Panc1 (cell line): ENCODE data around the gene PITRM1. TPM values are rescaled to one million over a fixed set of nuclear protein-coding genes. Genes with fewer than 3 reads are reported as not detected.

Experiments
- ATAC-seq: fragments of 200-7000 bp; cut with Tn5 transposase; 2 replicates; pipeline ENCODE4 v1.9.1; 2020; ENCODE audit warnings: mild to moderate bottlenecking, moderate library complexity
- BruUV-seq: library from RNA; stranded (reverse); fragments of 400-500 nt; replicated peaks from 2 replicates; lab custom pipeline; 2021; lab: Mats Ljungman, UMichigan
- CTCF ChIA-PET: fragments of 300-600 bp; sonication (Branson Sonifier 250); formaldehyde crosslinking; loops from one replicate; lab custom pipeline; 2022; ENCODE audit warnings: antibody characterized with exemption; lab: Charles Lee
- POLR2A ChIA-PET: fragments of 300-600 bp; sonication (Branson Sonifier 250); formaldehyde crosslinking; loops from one replicate; lab custom pipeline; 2022; ENCODE audit warnings: antibody characterized with exemption; lab: Charles Lee
- DNase-seq: peaks from one replicate; pipeline ENCODE4 v3.0.0-alpha.2; 2010; ENCODE audit warnings: low read depth, low spot score
- H3K27ac ChIP-seq: 2 replicates; pipeline ENCODE4 v1.5.1; 2011; ENCODE audit warnings: mild to moderate bottlenecking, low read length, inconsistent platforms
- H3K27me3 ChIP-seq: fragments of 200-500 bp; sonication (Bioruptor generic); 2 replicates; pipeline ENCODE4 v1.6.0; 2014; ENCODE audit warnings: low read length, inconsistent platforms; ENCODE audit not compliant: control insufficient read depth, insufficient read depth
- H3K36me3 ChIP-seq: fragments of 200-500 bp; sonication (Bioruptor generic); 2 replicates; pipeline ENCODE4 v1.5.1; 2014; ENCODE audit warnings: inconsistent platforms, mild to moderate bottlenecking, low read length, moderate library complexity; ENCODE audit not compliant: control insufficient read depth, insufficient read depth
- H3K4me1 ChIP-seq: 2 replicates; pipeline ENCODE4 v1.5.1; 2011; ENCODE audit warnings: inconsistent platforms, mild to moderate bottlenecking, low read length, moderate library complexity; ENCODE audit not compliant: control insufficient read depth, insufficient read depth
- H3K4me3 ChIP-seq, 2 experiments: 2 replicates each; pipeline ENCODE4 v1.5.1; 2011 to 2012; ENCODE audit warnings: low read depth in 2 of 2, low read length in 2 of 2, mild to moderate bottlenecking in 2 of 2, inconsistent platforms in 1 of 2, moderate library complexity in 1 of 2
- H3K9me3 ChIP-seq: fragments of 200-500 bp; sonication (Bioruptor generic); 2 replicates; pipeline ENCODE4 v1.5.1; 2014; ENCODE audit warnings: low read depth, mild to moderate bottlenecking, inconsistent platforms, low read length, moderate library complexity; ENCODE audit not compliant: control insufficient read depth, insufficient read depth
- POLR2AphosphoS5 ChIP-seq: IDR thresholded peaks from 2 replicates; pipeline ENCODE4 v1.6.1; 2012; ENCODE audit warnings: mild to moderate bottlenecking, low read depth, low read length, moderate library complexity
- SIN3A ChIP-seq: IDR thresholded peaks from 2 replicates; pipeline ENCODE4 v1.6.1; 2012; ENCODE audit warnings: low read depth, mild to moderate bottlenecking, low read length, moderate library complexity, borderline replicate concordance; ENCODE audit not compliant: insufficient read depth
- TCF7L2 ChIP-seq: IDR thresholded peaks from 2 replicates; pipeline ENCODE4 v1.6.1; 2011; ENCODE audit warnings: mild to moderate bottlenecking, low read depth, low read length, inconsistent platforms
- in situ Hi-C: cut with HindIII; loops from 2 replicates; pipeline ENCODE4 v1.10.0; 2016; ENCODE audit warnings: low sequenced_read_pairs, low pct_unique_long_range_greater_than_20kb
- intact Hi-C: fragments of 100-400 bp; cut with micrococcal nuclease; formaldehyde crosslinking; loops from one replicate; pipeline ENCODE4 v1.10.0; 2022; ENCODE audit not compliant: unreplicated experiment
- total RNA-seq: library from RNA; stranded (reverse); gene quantifications from one replicate; pipeline ENCODE4 v1.2.1, GENCODE V29; 2021; ENCODE audit not compliant: unreplicated experiment
- TF ChIP-seq, protein P1 (sequence below): fragments of 450-650 bp; IDR thresholded peaks from 2 replicates; pipeline ENCODE4 v1.5.1; 2017; ENCODE audit warnings: mild to moderate bottlenecking
- TF ChIP-seq, protein P2 (sequence below), 2 experiments: IDR thresholded peaks; 2 replicates each; pipeline ENCODE4 v1.6.1; 2011 to 2012; ENCODE audit warnings: low read depth in 2 of 2, control low read depth in 1 of 2, low read length in 1 of 2, mild to moderate bottlenecking in 1 of 2, moderate library complexity in 1 of 2; ENCODE audit not compliant: insufficient read depth in 1 of 2

PITRM1 gene
- total RNA-seq, 1 experiment from 2014 or later: 63.5 TPM

DNA sequence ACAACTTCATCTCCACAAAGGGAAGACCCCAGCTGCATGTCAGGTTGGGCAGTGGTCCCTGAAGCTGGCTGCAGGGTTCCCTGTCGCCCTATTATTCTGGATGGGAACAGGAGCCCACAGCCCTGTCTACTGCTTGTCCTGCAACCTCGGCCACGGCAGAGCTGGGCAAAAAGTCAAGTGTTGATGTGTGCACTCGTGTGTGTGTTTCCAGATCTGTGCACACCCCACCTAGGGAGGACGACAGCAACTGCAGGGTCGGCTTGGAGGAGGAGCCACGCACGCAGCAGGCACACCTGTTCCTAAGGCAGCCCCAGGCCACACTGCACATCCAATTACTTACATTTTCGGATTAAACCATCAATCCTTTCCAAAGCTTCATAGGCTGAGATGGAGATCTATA, 23.6 kb downstream of the PITRM1 start:
- intact Hi-C loops: no loop called here
- DNase-seq: no peak
- BruUV-seq: no TSS peak
- TF ChIP-seq, protein P1, sequence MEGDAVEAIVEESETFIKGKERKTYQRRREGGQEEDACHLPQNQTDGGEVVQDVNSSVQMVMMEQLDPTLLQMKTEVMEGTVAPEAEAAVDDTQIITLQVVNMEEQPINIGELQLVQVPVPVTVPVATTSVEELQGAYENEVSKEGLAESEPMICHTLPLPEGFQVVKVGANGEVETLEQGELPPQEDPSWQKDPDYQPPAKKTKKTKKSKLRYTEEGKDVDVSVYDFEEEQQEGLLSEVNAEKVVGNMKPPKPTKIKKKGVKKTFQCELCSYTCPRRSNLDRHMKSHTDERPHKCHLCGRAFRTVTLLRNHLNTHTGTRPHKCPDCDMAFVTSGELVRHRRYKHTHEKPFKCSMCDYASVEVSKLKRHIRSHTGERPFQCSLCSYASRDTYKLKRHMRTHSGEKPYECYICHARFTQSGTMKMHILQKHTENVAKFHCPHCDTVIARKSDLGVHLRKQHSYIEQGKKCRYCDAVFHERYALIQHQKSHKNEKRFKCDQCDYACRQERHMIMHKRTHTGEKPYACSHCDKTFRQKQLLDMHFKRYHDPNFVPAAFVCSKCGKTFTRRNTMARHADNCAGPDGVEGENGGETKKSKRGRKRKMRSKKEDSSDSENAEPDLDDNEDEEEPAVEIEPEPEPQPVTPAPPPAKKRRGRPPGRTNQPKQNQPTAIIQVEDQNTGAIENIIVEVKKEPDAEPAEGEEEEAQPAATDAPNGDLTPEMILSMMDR: no peak
- TF ChIP-seq POLR2AphosphoS5: no peak
- TF ChIP-seq, protein P2, sequence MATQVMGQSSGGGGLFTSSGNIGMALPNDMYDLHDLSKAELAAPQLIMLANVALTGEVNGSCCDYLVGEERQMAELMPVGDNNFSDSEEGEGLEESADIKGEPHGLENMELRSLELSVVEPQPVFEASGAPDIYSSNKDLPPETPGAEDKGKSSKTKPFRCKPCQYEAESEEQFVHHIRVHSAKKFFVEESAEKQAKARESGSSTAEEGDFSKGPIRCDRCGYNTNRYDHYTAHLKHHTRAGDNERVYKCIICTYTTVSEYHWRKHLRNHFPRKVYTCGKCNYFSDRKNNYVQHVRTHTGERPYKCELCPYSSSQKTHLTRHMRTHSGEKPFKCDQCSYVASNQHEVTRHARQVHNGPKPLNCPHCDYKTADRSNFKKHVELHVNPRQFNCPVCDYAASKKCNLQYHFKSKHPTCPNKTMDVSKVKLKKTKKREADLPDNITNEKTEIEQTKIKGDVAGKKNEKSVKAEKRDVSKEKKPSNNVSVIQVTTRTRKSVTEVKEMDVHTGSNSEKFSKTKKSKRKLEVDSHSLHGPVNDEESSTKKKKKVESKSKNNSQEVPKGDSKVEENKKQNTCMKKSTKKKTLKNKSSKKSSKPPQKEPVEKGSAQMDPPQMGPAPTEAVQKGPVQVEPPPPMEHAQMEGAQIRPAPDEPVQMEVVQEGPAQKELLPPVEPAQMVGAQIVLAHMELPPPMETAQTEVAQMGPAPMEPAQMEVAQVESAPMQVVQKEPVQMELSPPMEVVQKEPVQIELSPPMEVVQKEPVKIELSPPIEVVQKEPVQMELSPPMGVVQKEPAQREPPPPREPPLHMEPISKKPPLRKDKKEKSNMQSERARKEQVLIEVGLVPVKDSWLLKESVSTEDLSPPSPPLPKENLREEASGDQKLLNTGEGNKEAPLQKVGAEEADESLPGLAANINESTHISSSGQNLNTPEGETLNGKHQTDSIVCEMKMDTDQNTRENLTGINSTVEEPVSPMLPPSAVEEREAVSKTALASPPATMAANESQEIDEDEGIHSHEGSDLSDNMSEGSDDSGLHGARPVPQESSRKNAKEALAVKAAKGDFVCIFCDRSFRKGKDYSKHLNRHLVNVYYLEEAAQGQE (IDR thresholded peaks at IDR 0.05; ENCODE audit: insufficient read depth in 1 of 2, low read depth in 2 of 2, low read length in 1 of 2): no peak
- no peak for TF ChIP-seq SIN3A
- TF ChIP-seq TCF7L2: no peak
- H3K9me3 ChIP-seq: no peaks in the 10 kb centered on the region
- no peak overlapping the region for H3K27ac ChIP-seq
- in situ Hi-C loops: no loop called here
- H3K27me3 ChIP-seq: no peaks in the 10 kb centered on the region
- ATAC-seq: no peak
- no peak overlapping the region for H3K4me3 ChIP-seq
- ChIA-PET CTCF (no interaction called here), POLR2A (no interaction called here)
- no peaks in the 10 kb centered on the region for H3K4me1 ChIP-seq
- H3K36me3 ChIP-seq: peaks cover 4% of the 10 kb centered on the region

DNA sequence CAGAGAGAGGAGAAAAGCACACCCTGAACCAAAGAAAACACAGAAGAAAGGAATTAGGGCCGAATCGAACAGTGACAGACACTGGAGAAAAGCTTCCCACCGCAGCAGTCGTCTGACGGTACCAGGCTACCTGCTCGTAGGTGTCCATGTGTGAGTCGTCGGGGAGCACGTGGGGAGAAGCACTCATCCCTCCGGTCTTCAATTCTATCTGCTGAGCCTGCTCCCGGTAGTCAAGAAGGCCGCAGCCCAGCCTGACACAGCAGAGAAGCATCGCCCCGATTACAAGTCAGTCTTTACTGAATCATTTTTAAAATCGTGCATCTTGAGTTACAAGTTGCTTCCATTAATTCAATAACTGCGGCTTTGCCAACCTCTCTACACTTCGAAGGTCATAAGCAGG, 24.5 kb downstream of the PITRM1 start:
- peaks cover 4% of the 10 kb centered on the region for H3K36me3 ChIP-seq
- DNase-seq: no peak
- no peak for TF ChIP-seq POLR2AphosphoS5
- TF ChIP-seq SIN3A: no peak
- TF ChIP-seq TCF7L2: no peak
- TF ChIP-seq, protein P2 (IDR thresholded peaks at IDR 0.05; ENCODE audit: insufficient read depth in 1 of 2, low read depth in 2 of 2, low read length in 1 of 2): no peak
- TF ChIP-seq, protein P1: no peak
- in situ Hi-C loops: no loop called here
- H3K27me3 ChIP-seq: no peaks in the 10 kb centered on the region
- H3K4me1 ChIP-seq: no peaks in the 10 kb centered on the region
- H3K9me3 ChIP-seq: no peaks in the 10 kb centered on the region
- POLR2A ChIA-PET: no interaction called here
- CTCF ChIA-PET: no interaction called here
- no peak overlapping the region for H3K27ac ChIP-seq
- BruUV-seq: no TSS peak
- intact Hi-C loops: no loop called here
- ATAC-seq: no peak
- H3K4me3 ChIP-seq: no peak overlapping the region
